GM23338 (cell line): ENCODE results near the gene HNF4A. TPM values are rescaled to one million over a fixed set of nuclear protein-coding genes. Genes with fewer than 3 reads are reported as not detected.

Experiments
- ATAC-seq: fragments of 200-7000 bp; cut with Tn5 transposase; 3 replicates; pipeline ENCODE4 v1.9.1; 2020
- DNase-seq: peaks from one replicate; pipeline ENCODE4 v3.0.0-alpha.2; 2015; ENCODE audit warnings: low spot score
- H2AFZ ChIP-seq: fragments of 200-600 bp; sonication (generic); 2 replicates; pipeline ENCODE4 v1.8.0; 2016; ENCODE audit warnings: antibody characterized with exemption, mild to moderate bottlenecking, moderate library complexity
- H3F3A ChIP-seq: fragments of 200-600 bp; sonication (generic); replicated peaks from 2 replicates; pipeline ENCODE4 v1.8.0; 2017; ENCODE audit warnings: antibody characterized with exemption, mixed run types, low read depth
- H3K27ac ChIP-seq: fragments of 200-600 bp; sonication (generic); 2 replicates; pipeline ENCODE4 v1.6.1; 2016; ENCODE audit warnings: low read depth
- H3K27me3 ChIP-seq: fragments of 200-600 bp; sonication (generic); 2 replicates; pipeline ENCODE4 v1.8.0; 2016; ENCODE audit warnings: mild to moderate bottlenecking, mixed run types, moderate library complexity; ENCODE audit not compliant: insufficient read depth
- H3K36me3 ChIP-seq: fragments of 200-600 bp; sonication (generic); 2 replicates; pipeline ENCODE4 v1.8.0; 2016; ENCODE audit warnings: mild to moderate bottlenecking; ENCODE audit not compliant: insufficient read depth
- H3K4me1 ChIP-seq: fragments of 200-600 bp; sonication (generic); 2 replicates; pipeline ENCODE4 v1.8.0; 2016; ENCODE audit warnings: mild to moderate bottlenecking, moderate library complexity; ENCODE audit not compliant: insufficient read depth
- H3K4me2 ChIP-seq: fragments of 200-600 bp; sonication (generic); 2 replicates; pipeline ENCODE4 v1.7.1; 2017; ENCODE audit warnings: mixed run types
- H3K4me3 ChIP-seq: fragments of 200-600 bp; sonication (generic); 2 replicates; pipeline ENCODE4 v1.6.1; 2016; ENCODE audit warnings: mixed run types
- H3K79me2 ChIP-seq: fragments of 200-600 bp; sonication (generic); replicated peaks from 2 replicates; pipeline ENCODE4 v1.8.0; 2017; ENCODE audit warnings: mild to moderate bottlenecking; ENCODE audit not compliant: insufficient read depth
- H3K9me2 ChIP-seq: fragments of 200-600 bp; sonication (generic); 2 replicates; pipeline ENCODE4 v1.8.0; 2017; ENCODE audit not compliant: insufficient read depth
- H4K20me1 ChIP-seq: fragments of 200-600 bp; sonication (generic); replicated peaks from 2 replicates; pipeline ENCODE4 v1.8.0; 2017; ENCODE audit warnings: mild to moderate bottlenecking; ENCODE audit not compliant: insufficient read depth
- H3K27ac Mint-ChIP-seq: 2 replicates; pipeline ENCODE4 v1.8.0; 2020; ENCODE audit warnings: inconsistent platforms, mild to moderate bottlenecking, moderate library complexity, mixed read lengths
- H3K27me3 Mint-ChIP-seq: 3 replicates; pipeline ENCODE4 v1.8.0; 2022; ENCODE audit warnings: low read depth, mild to moderate bottlenecking, moderate library complexity, mixed read lengths, inconsistent platforms; ENCODE audit not compliant: insufficient read depth, poor library complexity
- H3K36me3 Mint-ChIP-seq: 3 replicates; pipeline ENCODE4 v1.8.0; 2021; ENCODE audit warnings: low read depth, mild to moderate bottlenecking, inconsistent platforms, moderate library complexity, mixed read lengths
- H3K4me1 Mint-ChIP-seq: 3 replicates; pipeline ENCODE4 v1.8.0; 2020; ENCODE audit warnings: mild to moderate bottlenecking, inconsistent platforms, mixed read lengths
- H3K4me3 Mint-ChIP-seq: 3 replicates; pipeline ENCODE4 v1.8.0; 2021; ENCODE audit warnings: moderate library complexity, mild to moderate bottlenecking, inconsistent platforms, mixed read lengths
- H3K9me3 Mint-ChIP-seq: 3 replicates; pipeline ENCODE4 v1.8.0; 2020; ENCODE audit warnings: moderate library complexity, mild to moderate bottlenecking, inconsistent platforms, mixed read lengths
- EZH2 ChIP-seq: fragments of 200-600 bp; sonication (generic); IDR thresholded peaks from one replicate; pipeline ENCODE4 v1.8.0; 2017; ENCODE audit warnings: antibody characterized with exemption, mild to moderate bottlenecking, low read depth; ENCODE audit not compliant: unreplicated experiment
- EZH2phosphoT487 ChIP-seq: fragments of 200-600 bp; sonication (generic); IDR thresholded peaks from one replicate; pipeline ENCODE4 v1.8.1; 2018; ENCODE audit warnings: antibody characterized with exemption; ENCODE audit not compliant: unreplicated experiment
- JUNB ChIP-seq: IDR thresholded peaks from one replicate; pipeline ENCODE4 v1.6.1; 2016; ENCODE audit warnings: antibody characterized with exemption; ENCODE audit not compliant: unreplicated experiment
- NANOG ChIP-seq: IDR thresholded peaks from 2 replicates; pipeline ENCODE4 v1.6.1; 2016; ENCODE audit warnings: antibody characterized with exemption, borderline replicate concordance
- STAT1 ChIP-seq: IDR thresholded peaks from one replicate; pipeline ENCODE4 v1.6.1; 2016; ENCODE audit warnings: antibody characterized with exemption; ENCODE audit not compliant: unreplicated experiment
- ZNF114 ChIP-seq: fragments of 250-450 bp; sonication (Bioruptor Pico); IDR thresholded peaks from 2 replicates; pipeline ENCODE4 v1.5.0; 2020; ENCODE audit warnings: mild to moderate bottlenecking, moderate library complexity
- ZNF331 ChIP-seq: fragments of 250-450 bp; sonication (Bioruptor Pico); IDR thresholded peaks from 2 replicates; pipeline ENCODE4 v1.5.0; 2020; ENCODE audit warnings: low read depth, mild to moderate bottlenecking, moderate library complexity
- polyA plus RNA-seq: library from polyadenylated mRNA; unstranded; fragments of >200 nt; fragmentation: Nextera tagmentation; extraction: Ambion mirVana; gene quantifications from 2 replicates; pipeline ENCODE4 v1.2.1, GENCODE V29; 2016
- total RNA-seq: library from RNA; depleted of rRNA; stranded (reverse); fragments of >200 nt; shearing (Covaris generic); gene quantifications from 2 replicates; pipeline ENCODE4 v1.2.3, GENCODE V29; 2014
- TF ChIP-seq, protein P1 (sequence below): IDR thresholded peaks from one replicate; pipeline ENCODE4 v1.6.1; 2018; ENCODE audit warnings: antibody characterized with exemption; ENCODE audit not compliant: unreplicated experiment
- TF ChIP-seq, protein P2 (sequence below), 2 experiments: fragments of 200-600 bp in 1 of 2; sonication (generic) in 1 of 2; conservative IDR thresholded peaks; 2 replicates each; pipeline versions ENCODE4 v1.5.1 to v1.6.1; 2016 to 2017; ENCODE audit warnings: antibody characterized with exemption in 2 of 2, low read depth in 2 of 2, mild to moderate bottlenecking in 2 of 2, moderate library complexity in 1 of 2
- TF ChIP-seq, protein P3 (sequence below): IDR thresholded peaks from 2 replicates; pipeline ENCODE4 v1.6.1; 2016; ENCODE audit warnings: antibody characterized with exemption

The HNF4A gene
- total and polyA plus RNA-seq, 2 experiments from 2014 or later = not detected

DNA sequence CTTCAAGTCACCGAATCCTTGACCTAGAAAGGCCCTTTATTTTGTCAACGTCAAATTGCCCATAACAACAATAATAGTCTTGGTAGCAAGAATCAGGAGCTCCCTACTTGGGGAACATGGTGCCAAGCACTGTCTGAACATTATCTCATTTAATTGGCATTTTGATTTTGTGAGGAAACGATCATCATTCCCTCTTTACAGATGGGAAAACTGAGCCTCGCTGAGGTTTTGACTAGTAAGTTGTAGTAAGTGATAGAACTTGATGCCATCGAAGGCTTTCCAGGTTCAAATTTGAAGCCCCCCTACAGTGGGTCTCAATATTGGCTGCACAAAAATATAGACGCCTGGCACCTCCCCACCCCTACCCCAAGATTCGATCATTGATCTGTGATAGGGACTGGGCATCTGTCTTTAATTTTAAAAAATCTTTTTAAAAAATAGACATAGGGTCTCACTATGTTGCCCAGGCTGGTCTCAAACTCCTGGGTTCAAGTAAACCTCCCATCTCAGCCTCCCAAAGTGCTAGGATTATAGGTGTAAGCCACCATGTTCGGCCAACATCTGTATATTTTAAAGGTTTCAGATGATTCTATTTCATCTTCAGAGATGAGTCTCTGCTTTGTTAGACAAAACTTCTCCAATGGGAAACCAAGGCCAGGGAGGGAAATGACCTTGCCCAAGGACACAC, 36.7 kb downstream of the HNF4A start:
- Mint-ChIP-seq H3K4me3 (no peak overlapping the region), H3K36me3 (no peaks in the 10 kb centered on the region), H3K4me1 (peaks cover 3% of the 10 kb centered on the region; the same call in 1 of the 3 replicates), H3K27ac (no peak overlapping the region), H3K9me3 (no peaks in the 10 kb centered on the region), H3K27me3 (peaks cover 11% of the 10 kb centered on the region)
- Histone ChIP-seq H3K36me3 (no peaks in the 10 kb centered on the region), H3K27ac (no peak overlapping the region), H4K20me1 (no peaks in the 10 kb centered on the region), H3K9me2 (no peaks in the 10 kb centered on the region), H3F3A (no peaks in the 10 kb centered on the region), H3K79me2 (no peaks in the 10 kb centered on the region), H3K27me3 (peaks cover 4% of the 10 kb centered on the region; the same call in 1 of the 2 replicates), H3K4me3 (no peak overlapping the region), H3K4me1 (no peaks in the 10 kb centered on the region; the same call in 1 of the 2 replicates), H3K4me2 (no peak overlapping the region), H2AFZ (no peak overlapping the region)
- ATAC-seq = no peak
- no peak for TF ChIP-seq NANOG
- TF ChIP-seq ZNF114 = no peak
- TF ChIP-seq EZH2phosphoT487 = no peak
- DNase-seq = no peak

DNA sequence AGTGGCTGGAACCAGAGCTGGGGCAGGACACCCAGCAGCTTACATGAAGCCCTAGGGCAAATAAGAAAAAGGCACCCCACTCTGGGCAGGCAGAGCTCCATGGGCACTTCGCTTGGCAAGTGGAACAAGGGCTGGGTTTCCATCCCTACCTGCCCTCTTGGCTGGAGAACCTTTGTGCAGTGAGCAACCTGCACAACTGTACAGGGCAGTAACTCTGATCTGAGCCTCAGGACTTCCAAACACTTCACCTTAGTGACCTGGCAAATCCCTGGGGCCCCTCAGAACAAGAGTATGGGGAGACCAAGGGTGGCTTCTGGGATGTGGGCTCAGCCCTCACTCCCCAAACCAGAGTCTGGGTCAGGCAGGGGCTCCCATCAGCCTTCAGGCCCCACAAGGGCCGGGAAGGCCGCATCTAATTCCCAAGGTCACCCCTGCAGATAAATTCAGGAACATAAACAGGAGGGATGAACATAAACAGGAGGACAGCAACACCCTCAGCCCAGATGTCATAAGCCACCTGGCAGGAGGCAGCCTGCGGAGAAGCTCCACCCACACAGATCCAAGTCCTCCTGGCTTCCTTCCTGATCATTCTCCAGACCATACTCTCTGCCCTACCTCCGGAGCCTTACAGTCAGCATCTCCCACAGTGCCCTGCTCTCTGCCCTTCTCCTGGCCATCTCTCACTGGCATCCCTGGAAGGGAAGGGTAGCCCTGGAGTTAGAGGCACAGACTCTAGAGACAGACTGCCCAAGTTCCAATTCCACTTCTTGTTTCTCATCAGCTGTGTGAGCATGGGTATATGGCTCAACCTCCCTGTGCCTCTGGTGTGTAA, 37.5 kb downstream of the HNF4A start:
- DNase-seq (no peak), ATAC-seq (no peak)
- Histone ChIP-seq H3K27me3 (peaks cover 4% of the 10 kb centered on the region; the same call in 1 of the 2 replicates), H3F3A (no peaks in the 10 kb centered on the region), H4K20me1 (no peaks in the 10 kb centered on the region), H3K4me3 (no peak overlapping the region), H2AFZ (no peak overlapping the region), H3K4me2 (no peak overlapping the region), H3K27ac (no peak overlapping the region), H3K79me2 (no peaks in the 10 kb centered on the region), H3K36me3 (no peaks in the 10 kb centered on the region), H3K4me1 (no peaks in the 10 kb centered on the region; the same call in 1 of the 2 replicates), H3K9me2 (no peaks in the 10 kb centered on the region)
- peaks cover 3% of the 10 kb centered on the region; the same call in 1 of the 3 replicates for H3K4me1 Mint-ChIP-seq
- H3K27me3 Mint-ChIP-seq = peaks cover 8% of the 10 kb centered on the region
- no peaks in the 10 kb centered on the region for H3K9me3 Mint-ChIP-seq
- no peak overlapping the region for H3K27ac Mint-ChIP-seq
- no peak overlapping the region for H3K4me3 Mint-ChIP-seq
- no peaks in the 10 kb centered on the region for H3K36me3 Mint-ChIP-seq
- TF ChIP-seq EZH2 (no peak), EZH2phosphoT487 (no peak), ZNF331 (CRISPR knock-in tag) (no peak), ZNF114 (no peak), STAT1 (no peak), JUNB (no peak), NANOG (no peak)
- TF ChIP-seq, protein P1, sequence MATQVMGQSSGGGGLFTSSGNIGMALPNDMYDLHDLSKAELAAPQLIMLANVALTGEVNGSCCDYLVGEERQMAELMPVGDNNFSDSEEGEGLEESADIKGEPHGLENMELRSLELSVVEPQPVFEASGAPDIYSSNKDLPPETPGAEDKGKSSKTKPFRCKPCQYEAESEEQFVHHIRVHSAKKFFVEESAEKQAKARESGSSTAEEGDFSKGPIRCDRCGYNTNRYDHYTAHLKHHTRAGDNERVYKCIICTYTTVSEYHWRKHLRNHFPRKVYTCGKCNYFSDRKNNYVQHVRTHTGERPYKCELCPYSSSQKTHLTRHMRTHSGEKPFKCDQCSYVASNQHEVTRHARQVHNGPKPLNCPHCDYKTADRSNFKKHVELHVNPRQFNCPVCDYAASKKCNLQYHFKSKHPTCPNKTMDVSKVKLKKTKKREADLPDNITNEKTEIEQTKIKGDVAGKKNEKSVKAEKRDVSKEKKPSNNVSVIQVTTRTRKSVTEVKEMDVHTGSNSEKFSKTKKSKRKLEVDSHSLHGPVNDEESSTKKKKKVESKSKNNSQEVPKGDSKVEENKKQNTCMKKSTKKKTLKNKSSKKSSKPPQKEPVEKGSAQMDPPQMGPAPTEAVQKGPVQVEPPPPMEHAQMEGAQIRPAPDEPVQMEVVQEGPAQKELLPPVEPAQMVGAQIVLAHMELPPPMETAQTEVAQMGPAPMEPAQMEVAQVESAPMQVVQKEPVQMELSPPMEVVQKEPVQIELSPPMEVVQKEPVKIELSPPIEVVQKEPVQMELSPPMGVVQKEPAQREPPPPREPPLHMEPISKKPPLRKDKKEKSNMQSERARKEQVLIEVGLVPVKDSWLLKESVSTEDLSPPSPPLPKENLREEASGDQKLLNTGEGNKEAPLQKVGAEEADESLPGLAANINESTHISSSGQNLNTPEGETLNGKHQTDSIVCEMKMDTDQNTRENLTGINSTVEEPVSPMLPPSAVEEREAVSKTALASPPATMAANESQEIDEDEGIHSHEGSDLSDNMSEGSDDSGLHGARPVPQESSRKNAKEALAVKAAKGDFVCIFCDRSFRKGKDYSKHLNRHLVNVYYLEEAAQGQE = no peak
- TF ChIP-seq, protein P2, sequence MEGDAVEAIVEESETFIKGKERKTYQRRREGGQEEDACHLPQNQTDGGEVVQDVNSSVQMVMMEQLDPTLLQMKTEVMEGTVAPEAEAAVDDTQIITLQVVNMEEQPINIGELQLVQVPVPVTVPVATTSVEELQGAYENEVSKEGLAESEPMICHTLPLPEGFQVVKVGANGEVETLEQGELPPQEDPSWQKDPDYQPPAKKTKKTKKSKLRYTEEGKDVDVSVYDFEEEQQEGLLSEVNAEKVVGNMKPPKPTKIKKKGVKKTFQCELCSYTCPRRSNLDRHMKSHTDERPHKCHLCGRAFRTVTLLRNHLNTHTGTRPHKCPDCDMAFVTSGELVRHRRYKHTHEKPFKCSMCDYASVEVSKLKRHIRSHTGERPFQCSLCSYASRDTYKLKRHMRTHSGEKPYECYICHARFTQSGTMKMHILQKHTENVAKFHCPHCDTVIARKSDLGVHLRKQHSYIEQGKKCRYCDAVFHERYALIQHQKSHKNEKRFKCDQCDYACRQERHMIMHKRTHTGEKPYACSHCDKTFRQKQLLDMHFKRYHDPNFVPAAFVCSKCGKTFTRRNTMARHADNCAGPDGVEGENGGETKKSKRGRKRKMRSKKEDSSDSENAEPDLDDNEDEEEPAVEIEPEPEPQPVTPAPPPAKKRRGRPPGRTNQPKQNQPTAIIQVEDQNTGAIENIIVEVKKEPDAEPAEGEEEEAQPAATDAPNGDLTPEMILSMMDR (conservative IDR thresholded peaks at IDR 0.05; ENCODE audit: low read depth in 2 of 2) = no peak
- TF ChIP-seq, protein P3, sequence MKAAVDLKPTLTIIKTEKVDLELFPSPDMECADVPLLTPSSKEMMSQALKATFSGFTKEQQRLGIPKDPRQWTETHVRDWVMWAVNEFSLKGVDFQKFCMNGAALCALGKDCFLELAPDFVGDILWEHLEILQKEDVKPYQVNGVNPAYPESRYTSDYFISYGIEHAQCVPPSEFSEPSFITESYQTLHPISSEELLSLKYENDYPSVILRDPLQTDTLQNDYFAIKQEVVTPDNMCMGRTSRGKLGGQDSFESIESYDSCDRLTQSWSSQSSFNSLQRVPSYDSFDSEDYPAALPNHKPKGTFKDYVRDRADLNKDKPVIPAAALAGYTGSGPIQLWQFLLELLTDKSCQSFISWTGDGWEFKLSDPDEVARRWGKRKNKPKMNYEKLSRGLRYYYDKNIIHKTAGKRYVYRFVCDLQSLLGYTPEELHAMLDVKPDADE = no peak
